CD4-positive, alpha-beta T cell treated with Interleukin-4 for 4 hours (primary cell): ENCODE results near the gene TMC1.

Experiments
- DNase-seq: peaks from one replicate; pipeline ENCODE4 v3.0.0-alpha.2; 2020

TMC1 gene

GRCh38 chr9:72576087-72576486 is 54.7 kb downstream of the TMC1 start:
- DNase-seq = no peak

- no peak for DNase-seq
Measured at GRCh38 chr9:72577212-72577753, 55.9 kb downstream of the TMC1 start.

GRCh38 chr9:72579190-72579589 is 57.8 kb downstream of the TMC1 start:
- DNase-seq = no peak

- no peak for DNase-seq
Measured at GRCh38 chr9:72579880-72580550, 58.6 kb downstream of the TMC1 start.

DNA sequence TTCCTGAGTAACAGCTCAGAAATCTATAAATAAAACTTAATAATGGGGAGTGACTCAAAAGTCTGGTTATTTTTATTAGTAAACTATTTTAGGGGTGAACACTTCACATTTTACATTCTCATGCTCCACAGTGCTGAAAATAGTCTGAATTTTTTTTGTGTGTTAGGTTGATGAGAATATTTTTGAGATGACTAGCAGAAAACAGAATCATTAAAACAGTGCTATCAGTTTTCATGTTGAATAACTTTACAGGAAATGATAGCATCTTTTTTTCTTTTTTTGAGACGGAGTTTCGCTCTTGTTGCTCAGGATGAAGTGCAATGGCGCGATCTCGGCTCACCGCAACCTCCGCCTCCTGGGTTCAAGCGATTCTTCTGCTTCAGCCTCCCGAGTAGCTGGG is 60.3 kb downstream of the TMC1 start:
- DNase-seq = no peak

- no peak for DNase-seq
Measured at GRCh38 chr9:72583370-72583769, 62.0 kb downstream of the TMC1 start.

GRCh38 chr9:72586388-72587130 is 65.2 kb downstream of the TMC1 start:
- DNase-seq = peak; percentile 68

DNA sequence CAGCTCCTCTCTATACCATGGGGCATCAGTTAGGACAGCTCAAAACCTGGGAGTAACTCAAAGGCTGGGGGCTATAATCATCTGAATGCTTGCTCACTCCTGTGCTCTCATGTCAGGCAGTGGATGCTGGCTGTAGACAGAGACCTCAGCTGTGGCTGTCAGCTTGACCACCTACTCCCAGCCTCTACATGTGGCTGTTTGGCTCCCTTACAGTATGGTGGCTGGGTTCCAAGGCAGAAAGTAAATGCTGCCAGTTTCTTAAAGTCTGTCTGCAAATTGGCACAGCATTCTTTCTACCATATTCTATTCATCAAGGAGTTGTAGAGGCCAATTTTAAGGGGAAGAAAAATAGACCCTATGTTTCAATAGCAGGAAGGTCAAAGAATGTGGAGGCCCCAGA is 66.9 kb downstream of the TMC1 start:
- DNase-seq = no peak

- no peak for DNase-seq
Measured at GRCh38 chr9:72589667-72590521, 68.5 kb downstream of the TMC1 start.

DNA sequence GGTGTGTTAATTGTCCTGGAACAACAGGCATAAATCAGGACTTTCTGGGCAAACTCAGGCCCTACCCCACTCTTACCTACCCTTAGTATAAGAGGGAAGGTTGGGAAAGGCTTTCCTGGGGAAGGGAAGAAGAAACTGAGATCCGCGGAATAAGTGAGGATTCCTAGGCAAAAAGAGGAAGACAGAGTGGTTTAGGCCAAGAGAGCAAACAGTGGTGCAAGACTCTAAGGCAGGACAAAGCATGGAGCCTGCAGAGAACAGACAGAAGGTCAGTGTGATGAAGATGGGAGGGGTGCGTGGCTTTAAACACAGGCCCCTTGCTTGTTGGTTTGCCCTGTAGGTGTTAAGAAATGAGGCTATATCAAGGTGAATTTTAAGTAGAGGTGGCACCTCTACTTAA is 69.4 kb downstream of the TMC1 start:
- no peak for DNase-seq

GRCh38 chr9:72592502-72593403 is 71.3 kb downstream of the TMC1 start:
- peak; percentile 62 for DNase-seq

DNA sequence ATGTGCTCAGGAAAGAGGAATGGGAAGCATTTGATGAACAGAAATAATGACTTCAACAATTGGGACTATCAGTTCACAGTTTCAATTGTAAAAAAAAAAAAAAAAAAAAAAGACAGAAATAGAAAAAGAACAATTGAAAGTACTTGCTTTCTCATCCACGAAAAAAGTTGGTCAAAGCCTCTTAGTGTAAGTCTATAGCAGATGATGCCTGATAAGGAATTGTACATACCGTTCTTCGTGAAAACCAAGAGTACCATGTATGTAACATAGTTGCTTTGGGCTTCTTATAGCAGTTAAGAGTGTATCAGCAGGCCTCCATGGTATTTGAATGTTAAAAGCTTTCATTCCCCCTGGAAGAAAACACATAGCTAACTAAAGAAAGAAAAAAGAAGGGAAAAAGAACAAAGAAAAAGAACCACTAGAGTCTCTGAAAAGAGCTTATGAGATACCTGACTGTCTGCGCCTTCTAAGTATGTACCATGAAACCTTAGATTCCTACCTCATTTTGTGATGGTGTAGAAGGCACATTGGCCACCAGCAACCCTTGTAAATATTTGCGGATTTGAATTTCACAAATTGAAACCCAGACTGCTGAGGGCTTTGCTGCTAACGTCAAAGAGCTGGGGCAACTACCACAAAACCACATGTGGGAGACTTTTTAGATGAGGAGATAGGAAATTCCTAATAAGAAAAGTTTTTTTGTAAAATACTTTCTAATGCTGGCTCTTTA is 75.2 kb downstream of the TMC1 start:
- no peak for DNase-seq

DNA sequence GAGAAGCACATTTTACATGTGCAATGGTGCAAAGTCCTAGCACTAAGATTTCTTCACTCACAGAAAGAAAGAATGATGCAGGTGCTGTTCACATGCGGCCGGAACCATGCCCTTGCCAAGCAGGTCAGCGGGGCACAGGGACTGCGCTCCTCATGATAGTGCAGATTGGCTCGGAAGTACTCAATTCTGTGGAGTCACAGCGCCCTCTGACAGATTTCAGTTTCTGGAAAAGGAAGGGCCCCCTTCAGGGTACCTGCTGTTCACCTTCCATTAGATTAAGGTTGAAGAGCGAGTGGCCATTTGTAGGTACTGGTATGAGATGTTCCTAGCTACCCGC is 75.7 kb downstream of the TMC1 start:
- no peak for DNase-seq

GRCh38 chr9:72597601-72598000 is 76.2 kb downstream of the TMC1 start:
- DNase-seq = no peak

DNA sequence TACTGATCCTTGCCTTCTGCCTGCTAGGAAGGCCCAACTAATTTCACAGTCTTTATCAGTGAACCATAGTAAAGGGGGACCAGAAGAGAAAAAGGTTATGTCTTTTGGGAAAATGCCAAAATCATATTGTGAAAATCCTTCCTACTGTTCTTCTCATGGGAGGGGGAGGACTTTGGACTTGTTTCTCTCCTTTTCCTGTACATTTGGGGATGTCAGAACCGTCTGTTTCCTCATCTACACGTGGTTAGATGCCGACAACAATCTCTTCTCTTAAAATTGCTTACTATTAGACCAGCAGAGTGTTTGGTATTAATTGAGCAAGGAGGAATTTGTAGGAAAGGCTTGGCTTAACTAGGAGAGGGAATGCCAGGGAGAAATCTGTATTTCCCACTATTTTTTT is 77.2 kb downstream of the TMC1 start:
- no peak for DNase-seq

- no peak for DNase-seq
Measured at GRCh38 chr9:72599874-72600534, 78.6 kb downstream of the TMC1 start.

DNA sequence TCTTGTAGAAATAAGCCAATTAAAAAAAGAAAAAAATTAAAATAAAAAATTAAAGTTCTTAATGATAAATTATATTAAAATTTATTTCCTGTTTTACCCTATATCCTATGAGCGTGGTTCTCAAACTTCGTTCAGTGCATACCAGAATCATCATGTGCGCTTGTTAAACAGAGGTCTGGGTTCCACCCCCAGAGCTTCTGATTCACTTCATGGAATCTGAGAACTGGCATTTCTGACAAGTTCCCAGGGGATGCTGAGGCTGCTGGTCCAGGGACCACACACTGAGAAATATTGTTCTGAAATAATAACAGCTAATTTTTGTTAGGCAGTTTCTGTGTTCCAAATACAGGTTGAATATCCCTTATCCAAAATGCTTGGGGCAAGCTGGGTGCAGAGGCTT is 79.3 kb downstream of the TMC1 start:
- DNase-seq = no peak

- DNase-seq = no peak
Measured at GRCh38 chr9:72601615-72602014, 80.2 kb downstream of the TMC1 start.

GRCh38 chr9:72612449-72612848 is 91.0 kb downstream of the TMC1 start:
- DNase-seq = no peak

- DNase-seq = no peak
Measured at GRCh38 chr9:72614067-72614466, 92.7 kb downstream of the TMC1 start.

DNA sequence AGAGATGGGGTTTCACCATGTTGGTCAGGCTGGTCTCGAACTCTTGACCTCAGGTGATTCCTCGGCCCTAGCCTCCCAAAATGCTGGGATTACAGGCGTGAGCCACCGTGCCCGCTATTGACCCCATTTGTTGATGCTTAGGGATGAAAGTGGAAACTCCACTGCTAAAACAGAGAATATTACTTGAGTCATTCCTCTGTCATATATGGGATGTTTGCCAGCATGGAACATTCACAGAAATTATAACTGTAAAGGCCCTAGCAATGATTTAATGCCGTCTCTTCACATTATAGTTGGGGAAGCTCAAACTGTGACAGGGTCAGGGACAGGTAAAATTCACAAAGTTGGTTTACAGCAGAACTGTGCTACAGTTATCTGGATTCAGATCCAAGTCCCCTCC is 94.5 kb downstream of the TMC1 start:
- no peak for DNase-seq
